KMS-11 (cell line): Measurements from ENCODE around the gene WNT5B.

ENCODE experiments used
- H2AFZ ChIP-seq: fragments of 200-600 bp; sonication (generic); 2 replicates; pipeline ENCODE4 v1.6.1; 2016; ENCODE audit warnings: antibody characterized with exemption, mixed run types, low read depth
- H3K27ac ChIP-seq: fragments of 200-600 bp; sonication (generic); 2 replicates; pipeline ENCODE4 v1.6.1; 2016; ENCODE audit warnings: mild to moderate bottlenecking, mixed run types
- H3K27me3 ChIP-seq: fragments of 200-600 bp; sonication (generic); 2 replicates; pipeline ENCODE4 v1.6.1; 2017; ENCODE audit warnings: mild to moderate bottlenecking, low read depth, mixed run types, moderate library complexity; ENCODE audit not compliant: insufficient read depth
- H3K36me3 ChIP-seq: fragments of 200-600 bp; sonication (generic); 2 replicates; pipeline ENCODE4 v1.6.1; 2017; ENCODE audit warnings: mild to moderate bottlenecking, mixed run types; ENCODE audit not compliant: insufficient read depth
- H3K4me1 ChIP-seq: fragments of 200-600 bp; sonication (generic); 2 replicates; pipeline ENCODE4 v1.6.1; 2016; ENCODE audit warnings: mild to moderate bottlenecking, low read depth, mixed run types; ENCODE audit not compliant: poor library complexity, severe bottlenecking
- H3K4me2 ChIP-seq: fragments of 200-600 bp; sonication (generic); 2 replicates; pipeline ENCODE4 v1.7.0; 2016; ENCODE audit warnings: mild to moderate bottlenecking, mixed run types
- H3K4me3 ChIP-seq: fragments of 200-600 bp; sonication (generic); IDR thresholded peaks from 2 replicates; pipeline ENCODE4 v1.6.1; 2017; ENCODE audit warnings: low read depth, low read length, mixed read lengths; ENCODE audit not compliant: insufficient read depth
- H3K79me2 ChIP-seq: fragments of 200-600 bp; sonication (generic); 2 replicates; pipeline ENCODE4 v1.6.1; 2016; ENCODE audit warnings: low read depth, mixed run types; ENCODE audit not compliant: insufficient read depth
- H3K9ac ChIP-seq: fragments of 200-600 bp; sonication (generic); 2 replicates; pipeline ENCODE4 v1.6.1; 2016; ENCODE audit warnings: mild to moderate bottlenecking, mixed run types
- H4K20me1 ChIP-seq: fragments of 200-600 bp; sonication (generic); 2 replicates; pipeline ENCODE4 v1.6.1; 2016; ENCODE audit warnings: mild to moderate bottlenecking, mixed run types; ENCODE audit not compliant: insufficient read depth
- TF ChIP-seq, protein P1 (sequence below): fragments of 200-600 bp; sonication (generic); conservative IDR thresholded peaks from 2 replicates; pipeline ENCODE4 v1.6.1; 2017; ENCODE audit warnings: low read depth, mild to moderate bottlenecking, antibody characterized with exemption, low read length, moderate library complexity, mixed read lengths

The WNT5B gene

DNA sequence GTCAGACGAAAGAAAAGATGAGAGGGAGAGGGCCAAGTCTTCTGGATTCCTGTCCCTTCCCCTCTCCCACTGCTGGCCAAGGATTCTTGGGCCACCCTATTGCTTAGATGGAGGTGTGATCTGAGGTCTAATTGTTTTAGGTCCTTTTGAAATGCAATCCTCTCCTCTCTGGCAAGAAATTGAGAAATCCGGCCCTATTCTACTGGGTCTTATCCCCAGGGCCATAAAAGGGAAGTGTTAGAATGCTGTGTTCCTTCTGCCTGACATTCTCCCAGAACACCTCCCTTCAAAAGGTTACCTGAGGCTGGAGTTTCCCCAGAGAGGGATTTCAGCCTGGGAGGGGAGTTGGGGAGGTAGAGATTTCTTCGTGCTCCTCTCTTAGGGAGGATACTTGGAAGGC is 4.4 kb downstream of the WNT5B start:
- TF ChIP-seq, protein P1, sequence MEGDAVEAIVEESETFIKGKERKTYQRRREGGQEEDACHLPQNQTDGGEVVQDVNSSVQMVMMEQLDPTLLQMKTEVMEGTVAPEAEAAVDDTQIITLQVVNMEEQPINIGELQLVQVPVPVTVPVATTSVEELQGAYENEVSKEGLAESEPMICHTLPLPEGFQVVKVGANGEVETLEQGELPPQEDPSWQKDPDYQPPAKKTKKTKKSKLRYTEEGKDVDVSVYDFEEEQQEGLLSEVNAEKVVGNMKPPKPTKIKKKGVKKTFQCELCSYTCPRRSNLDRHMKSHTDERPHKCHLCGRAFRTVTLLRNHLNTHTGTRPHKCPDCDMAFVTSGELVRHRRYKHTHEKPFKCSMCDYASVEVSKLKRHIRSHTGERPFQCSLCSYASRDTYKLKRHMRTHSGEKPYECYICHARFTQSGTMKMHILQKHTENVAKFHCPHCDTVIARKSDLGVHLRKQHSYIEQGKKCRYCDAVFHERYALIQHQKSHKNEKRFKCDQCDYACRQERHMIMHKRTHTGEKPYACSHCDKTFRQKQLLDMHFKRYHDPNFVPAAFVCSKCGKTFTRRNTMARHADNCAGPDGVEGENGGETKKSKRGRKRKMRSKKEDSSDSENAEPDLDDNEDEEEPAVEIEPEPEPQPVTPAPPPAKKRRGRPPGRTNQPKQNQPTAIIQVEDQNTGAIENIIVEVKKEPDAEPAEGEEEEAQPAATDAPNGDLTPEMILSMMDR = no peak
- Histone ChIP-seq H3K4me2 (no peak overlapping the region), H4K20me1 (no peaks in the 10 kb centered on the region), H3K36me3 (no peaks in the 10 kb centered on the region; the same call in 1 of the 2 replicates), H3K4me3 (no peak overlapping the region), H3K27me3 (no peaks in the 10 kb centered on the region), H2AFZ (no peak overlapping the region), H3K4me1 (no peaks in the 10 kb centered on the region), H3K27ac (no peak overlapping the region; the same call in 1 of the 2 replicates), H3K79me2 (peaks cover 12% of the 10 kb centered on the region; the same call in 1 of the 2 replicates), H3K9ac (no peak overlapping the region)

DNA sequence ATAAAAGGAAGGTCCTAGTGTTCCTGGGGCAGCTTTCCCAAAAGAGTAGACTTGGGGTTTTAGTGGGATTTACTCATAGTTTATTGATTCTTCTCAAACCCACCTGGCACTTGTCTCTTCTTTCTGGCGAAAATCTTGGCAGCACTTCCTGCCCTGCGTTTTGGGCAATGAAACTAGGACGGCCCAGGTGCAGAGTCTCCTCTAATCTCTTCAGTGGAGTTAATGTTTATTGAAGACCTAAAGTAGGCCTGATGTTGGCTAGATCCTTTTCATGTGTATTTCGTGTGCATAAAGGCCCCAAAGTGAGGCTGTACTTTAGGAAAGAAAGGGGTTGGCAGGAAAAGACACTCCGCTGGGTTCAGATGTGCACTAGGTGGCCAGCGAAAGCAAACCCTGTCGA is 5.1 kb downstream of the WNT5B start:
- H3K79me2 ChIP-seq = peaks cover 12% of the 10 kb centered on the region; the same call in 1 of the 2 replicates
- TF ChIP-seq, protein P1 = no peak
- no peaks in the 10 kb centered on the region for H3K4me1 ChIP-seq
- H3K9ac ChIP-seq = no peak overlapping the region
- H2AFZ ChIP-seq = no peak overlapping the region
- no peak overlapping the region for H3K4me3 ChIP-seq
- no peaks in the 10 kb centered on the region for H4K20me1 ChIP-seq
- no peak overlapping the region for H3K27ac ChIP-seq
- no peaks in the 10 kb centered on the region for H3K27me3 ChIP-seq
- no peaks in the 10 kb centered on the region; the same call in 1 of the 2 replicates for H3K36me3 ChIP-seq
- no peak overlapping the region for H3K4me2 ChIP-seq

DNA sequence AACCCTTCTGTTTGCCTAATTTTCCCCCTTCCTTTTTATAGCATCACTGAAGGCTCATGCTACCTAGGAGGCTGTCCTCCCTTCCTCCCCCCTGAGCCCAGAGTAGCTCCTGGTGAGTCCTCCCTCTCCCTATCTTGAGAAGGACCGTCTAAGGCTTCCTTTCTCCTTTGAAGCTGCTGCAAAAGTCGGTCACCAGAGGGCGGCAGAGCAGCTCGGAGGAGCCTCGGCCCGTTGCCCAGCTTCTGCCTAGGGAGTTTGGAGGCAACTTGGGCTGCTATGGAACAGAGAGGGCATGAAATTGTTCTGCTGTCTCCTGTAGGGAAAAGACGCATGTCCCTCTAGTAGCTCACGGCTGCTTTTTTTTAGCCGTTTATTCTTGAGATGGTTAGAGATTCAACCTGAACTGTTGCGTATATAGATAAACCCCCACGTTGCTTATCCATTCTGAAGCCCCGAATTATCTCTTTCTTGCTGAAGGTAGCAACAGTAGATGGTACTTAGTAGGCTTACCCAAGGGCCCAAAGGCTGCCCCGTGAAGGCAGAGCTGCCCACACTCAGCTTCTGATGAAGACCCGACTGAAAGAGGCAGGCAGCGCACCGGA is 5.7 kb downstream of the WNT5B start:
- Histone ChIP-seq H3K4me3 (no peak overlapping the region), H3K36me3 (no peaks in the 10 kb centered on the region; the same call in 1 of the 2 replicates), H2AFZ (no peak overlapping the region), H3K27me3 (no peaks in the 10 kb centered on the region), H4K20me1 (no peaks in the 10 kb centered on the region), H3K4me1 (no peaks in the 10 kb centered on the region), H3K4me2 (no peak overlapping the region), H3K79me2 (peaks cover 12% of the 10 kb centered on the region; the same call in 1 of the 2 replicates), H3K9ac (no peak overlapping the region), H3K27ac (no peak overlapping the region)
- TF ChIP-seq, protein P1 = peak; percentile 52

DNA sequence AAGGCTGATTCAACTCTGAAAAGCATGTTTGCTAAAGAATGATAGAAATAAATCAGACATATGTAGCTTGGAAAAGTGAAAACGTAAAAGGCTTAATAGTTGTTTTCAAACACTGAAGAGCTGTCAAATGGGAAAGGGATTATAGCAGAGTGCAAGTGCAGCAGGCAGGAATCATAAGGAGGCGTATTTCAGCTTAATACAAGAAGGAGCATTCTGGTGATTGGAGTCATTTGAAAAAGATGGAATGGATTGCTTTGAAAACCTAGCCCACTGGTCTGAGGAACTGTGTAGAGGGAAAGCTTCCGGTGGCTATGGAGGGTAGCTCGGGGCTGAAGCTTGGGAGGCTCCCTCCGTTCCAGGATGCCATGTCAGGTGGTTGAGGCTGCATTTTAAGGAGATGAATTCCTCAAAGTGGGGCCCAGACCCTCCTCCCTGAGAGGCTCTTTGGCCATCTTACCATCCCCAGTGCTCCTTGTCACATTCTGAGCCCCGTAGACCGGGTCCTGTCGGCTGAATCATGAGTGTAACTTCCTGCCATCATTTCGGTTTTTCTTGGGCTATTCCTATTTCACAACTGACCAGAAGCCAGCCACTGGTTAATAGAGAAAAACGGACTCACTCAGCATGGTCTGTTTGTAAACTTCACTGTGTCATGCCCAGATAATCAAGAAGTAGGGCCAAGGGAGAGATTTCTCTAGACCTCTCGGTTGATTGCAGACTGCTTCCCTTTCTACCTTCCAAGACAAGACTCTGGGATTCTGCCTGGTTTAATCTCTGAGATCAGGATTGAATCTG is 6.5 kb downstream of the WNT5B start:
- no peak overlapping the region for H3K27ac ChIP-seq
- H3K79me2 ChIP-seq = peaks cover 12% of the 10 kb centered on the region; the same call in 1 of the 2 replicates
- no peaks in the 10 kb centered on the region; the same call in 1 of the 2 replicates for H3K36me3 ChIP-seq
- H3K4me2 ChIP-seq = no peak overlapping the region
- no peak overlapping the region for H3K4me3 ChIP-seq
- TF ChIP-seq, protein P1 = no peak
- H2AFZ ChIP-seq = no peak overlapping the region
- no peaks in the 10 kb centered on the region for H4K20me1 ChIP-seq
- no peak overlapping the region for H3K9ac ChIP-seq
- no peaks in the 10 kb centered on the region for H3K4me1 ChIP-seq
- H3K27me3 ChIP-seq = no peaks in the 10 kb centered on the region
